Skeletal muscle satellite cell (primary cell): Measurements from ENCODE around the gene ABTB2.

Experiments used
- H3K27me3 ChIP-seq: 2 replicates; pipeline ENCODE4 v1.7.0; 2013; ENCODE audit warnings: low read length; ENCODE audit not compliant: control insufficient read depth, insufficient read depth
- H3K36me3 ChIP-seq: 2 replicates; pipeline ENCODE4 v1.7.0; 2013; ENCODE audit warnings: mild to moderate bottlenecking, control low read depth, low read length; ENCODE audit not compliant: insufficient read depth
- H3K4me1 ChIP-seq: 2 replicates; pipeline ENCODE4 v1.7.0; 2013; ENCODE audit warnings: low read length; ENCODE audit not compliant: control insufficient read depth, insufficient read depth
- H3K4me2 ChIP-seq: 2 replicates; pipeline ENCODE4 v1.7.0; 2013; ENCODE audit warnings: mild to moderate bottlenecking, low read length
- H3K4me3 ChIP-seq: 2 replicates; pipeline ENCODE4 v1.7.0; 2013; ENCODE audit warnings: low read length
- H3K9ac ChIP-seq: 2 replicates; pipeline ENCODE4 v1.7.0; 2013; ENCODE audit warnings: mild to moderate bottlenecking, low read depth, low read length, moderate library complexity
- H3K9me3 ChIP-seq: replicated peaks from 2 replicates; pipeline ENCODE4 v1.7.0; 2013; ENCODE audit warnings: mild to moderate bottlenecking, control low read depth, low read length

ABTB2 gene

DNA sequence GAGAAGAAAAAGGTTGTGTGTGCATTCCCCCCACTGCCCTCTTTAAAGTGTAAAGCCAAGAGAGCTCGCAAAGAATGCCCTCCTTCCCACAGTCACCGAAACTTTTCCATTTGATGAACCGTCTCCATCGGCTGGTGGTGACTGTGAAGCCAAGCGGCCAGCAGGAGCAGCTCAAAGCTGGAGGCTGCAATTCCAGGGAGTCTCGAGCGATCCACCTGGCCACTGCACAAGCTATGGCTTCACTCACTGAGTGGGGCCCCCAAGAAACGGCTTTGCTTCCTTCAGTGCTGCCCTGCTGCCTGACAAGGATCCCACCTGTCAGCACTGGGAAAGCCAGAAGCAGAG is 117.7 kb downstream of the ABTB2 start:
- H3K4me1 ChIP-seq: peaks cover 28% of the 10 kb centered on the region

DNA sequence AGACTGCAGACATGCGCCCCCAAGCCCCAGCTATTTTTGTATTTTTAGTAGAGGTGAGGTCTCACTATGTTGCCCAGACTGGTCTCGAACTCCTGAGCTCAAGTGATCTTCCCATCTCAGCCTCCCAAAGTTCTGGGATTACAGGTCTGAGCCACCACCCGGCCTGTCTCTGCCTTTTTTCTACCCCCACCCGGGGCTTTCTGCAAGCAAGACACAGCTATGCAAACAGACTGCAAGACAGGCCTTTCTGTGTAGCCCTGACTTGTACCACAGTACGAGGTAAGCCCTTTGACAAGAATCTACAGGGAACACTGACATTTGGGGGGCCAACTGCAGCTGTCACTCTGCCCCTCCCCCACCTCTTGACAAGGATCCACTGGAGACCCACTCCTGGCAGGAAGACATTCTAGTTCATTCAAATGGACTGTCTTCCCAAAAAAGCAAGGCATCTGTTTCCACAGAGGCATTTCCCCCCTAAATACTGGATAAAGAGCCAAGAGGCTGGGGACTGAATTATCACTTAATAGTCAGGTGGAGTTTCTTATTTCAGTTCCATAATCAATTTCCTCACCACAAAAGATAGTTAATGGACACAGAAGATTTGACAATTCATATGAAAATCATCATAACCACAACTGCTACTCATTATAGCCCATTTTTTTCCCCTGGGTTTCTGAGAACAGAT is 118.2 kb downstream of the ABTB2 start:
- Histone ChIP-seq H3K9ac (no peak overlapping the region), H3K4me1 (peaks cover 28% of the 10 kb centered on the region), H3K9me3 (no peaks in the 10 kb centered on the region), H3K4me2 (no peak overlapping the region), H3K4me3 (no peak overlapping the region), H3K27me3 (peaks cover 5% of the 10 kb centered on the region), H3K36me3 (no peaks in the 10 kb centered on the region)

More for the DNA sequence above, 117.7 kb downstream of the ABTB2 start:
- Histone ChIP-seq H3K9ac (no peak overlapping the region), H3K4me2 (no peak overlapping the region), H3K36me3 (no peaks in the 10 kb centered on the region), H3K4me3 (no peak overlapping the region), H3K27me3 (peaks cover 5% of the 10 kb centered on the region), H3K9me3 (no peaks in the 10 kb centered on the region)

DNA sequence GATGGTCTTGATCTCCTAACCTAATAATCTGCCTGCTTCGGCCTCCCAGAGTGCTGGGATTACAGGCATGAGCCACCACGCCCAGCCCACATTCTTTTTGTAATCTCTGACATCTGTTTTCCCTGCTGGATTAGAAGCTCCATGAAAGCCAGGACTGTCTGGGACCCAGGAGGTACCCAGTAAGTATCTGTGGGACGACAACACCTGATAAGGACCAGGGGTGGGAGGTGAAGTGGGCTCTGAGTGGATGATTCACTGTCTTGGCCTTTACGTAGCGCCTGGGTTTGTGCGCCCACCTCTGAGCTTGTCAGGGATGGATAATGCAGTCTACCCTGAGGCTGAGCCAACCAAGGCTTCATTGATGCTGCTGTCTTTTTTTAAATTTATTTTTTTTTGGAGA is 118.8 kb downstream of the ABTB2 start:
- Histone ChIP-seq H3K9ac (no peak overlapping the region), H3K4me3 (no peak overlapping the region), H3K36me3 (no peaks in the 10 kb centered on the region), H3K27me3 (peaks cover 5% of the 10 kb centered on the region), H3K4me1 (peaks cover 28% of the 10 kb centered on the region), H3K9me3 (no peaks in the 10 kb centered on the region), H3K4me2 (no peak overlapping the region)

DNA sequence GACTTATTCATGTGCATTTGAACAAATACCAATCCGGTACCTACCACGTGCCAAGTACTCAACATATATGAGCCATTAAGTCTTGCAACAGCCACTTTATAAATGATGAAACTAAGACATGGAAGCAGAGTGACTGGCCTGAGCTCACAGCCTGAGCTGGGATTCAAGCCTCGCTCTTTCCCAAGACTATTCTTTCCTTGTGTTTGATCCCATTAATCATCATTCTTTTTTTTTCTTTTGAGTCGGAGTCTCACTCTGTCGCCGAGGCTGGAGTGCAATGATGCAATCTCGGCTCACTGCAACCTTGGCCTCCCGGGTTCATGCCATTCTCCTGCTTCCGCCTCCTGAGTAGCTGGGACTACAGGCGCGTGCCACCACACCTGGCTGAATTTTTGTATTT is 119.3 kb downstream of the ABTB2 start:
- Histone ChIP-seq H3K4me1 (peaks cover 26% of the 10 kb centered on the region), H3K36me3 (no peaks in the 10 kb centered on the region), H3K9ac (no peak overlapping the region), H3K4me3 (no peak overlapping the region), H3K9me3 (no peaks in the 10 kb centered on the region), H3K4me2 (no peak overlapping the region), H3K27me3 (peaks cover 5% of the 10 kb centered on the region)

DNA sequence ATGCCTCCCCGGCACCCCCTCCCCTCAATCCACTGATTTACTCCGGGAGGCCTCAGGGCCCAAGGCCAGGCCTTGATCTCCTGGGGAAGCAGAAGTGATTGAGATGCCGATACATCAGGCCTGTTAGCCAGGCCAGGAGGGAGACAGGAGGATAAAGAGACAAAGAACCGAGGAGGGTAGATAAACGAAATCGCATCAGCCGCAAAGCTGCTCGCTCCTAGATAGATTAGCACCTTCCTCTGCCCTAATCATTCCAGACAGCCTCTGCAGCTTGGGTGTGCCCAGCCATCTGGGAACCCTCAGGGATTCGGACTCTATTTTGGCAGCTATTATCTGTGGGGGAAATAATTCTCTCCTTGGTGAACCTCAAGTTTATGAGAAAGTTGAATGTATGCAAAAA is 121.2 kb downstream of the ABTB2 start:
- H3K4me2 ChIP-seq: no peak overlapping the region
- no peaks in the 10 kb centered on the region for H3K36me3 ChIP-seq
- no peak overlapping the region for H3K4me3 ChIP-seq
- no peak overlapping the region for H3K9ac ChIP-seq
- H3K4me1 ChIP-seq: peaks cover 7% of the 10 kb centered on the region
- H3K9me3 ChIP-seq: no peaks in the 10 kb centered on the region
- peaks cover 5% of the 10 kb centered on the region for H3K27me3 ChIP-seq

DNA sequence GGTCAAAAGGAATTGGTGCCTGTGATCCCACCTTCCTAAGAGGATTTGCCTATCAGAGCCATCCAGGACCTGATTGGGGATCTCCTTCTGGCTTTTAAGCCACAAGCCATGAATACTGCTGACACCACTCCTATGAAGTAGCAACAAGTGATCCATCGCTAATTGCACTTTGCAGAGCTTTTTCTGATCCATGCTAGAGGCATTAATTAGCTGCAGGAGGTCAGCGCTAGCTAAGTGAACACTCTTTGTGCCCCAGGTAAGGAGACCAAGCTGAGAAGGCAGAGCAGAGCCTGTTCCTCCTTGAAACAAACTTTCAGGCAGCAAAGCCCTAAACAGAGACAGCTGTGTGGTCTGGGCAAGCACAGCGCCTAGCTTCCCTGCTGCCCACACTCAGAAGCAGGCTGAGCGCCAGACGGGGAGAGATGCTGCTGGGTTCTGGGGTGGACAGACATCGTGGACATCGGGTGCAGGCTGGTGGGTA is 122.2 kb downstream of the ABTB2 start:
- H3K4me1 ChIP-seq: peaks cover 6% of the 10 kb centered on the region
- no peak overlapping the region for H3K4me2 ChIP-seq
- peaks cover 5% of the 10 kb centered on the region for H3K27me3 ChIP-seq
- H3K36me3 ChIP-seq: no peaks in the 10 kb centered on the region
- H3K9ac ChIP-seq: no peak overlapping the region
- H3K9me3 ChIP-seq: no peaks in the 10 kb centered on the region
- H3K4me3 ChIP-seq: no peak overlapping the region

DNA sequence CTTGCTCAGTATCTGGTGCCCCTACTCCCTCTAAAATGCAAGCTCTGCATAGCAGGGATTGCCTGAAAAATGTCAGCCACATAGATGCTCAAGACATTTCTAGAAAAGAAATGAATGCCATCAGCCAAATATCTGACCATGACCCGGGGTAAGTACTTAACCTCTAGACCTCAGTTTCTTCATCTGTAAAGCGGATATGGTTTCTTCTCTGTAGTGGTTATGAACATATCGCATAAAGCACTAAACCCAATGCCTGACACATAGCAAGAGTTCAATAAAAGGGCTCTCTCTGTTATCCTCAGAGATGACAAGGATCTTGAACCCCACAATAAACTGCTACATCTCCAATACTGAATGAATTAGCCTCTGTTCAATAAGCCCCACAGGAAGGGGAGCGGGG is 122.6 kb downstream of the ABTB2 start:
- H3K9ac ChIP-seq: no peak overlapping the region

DNA sequence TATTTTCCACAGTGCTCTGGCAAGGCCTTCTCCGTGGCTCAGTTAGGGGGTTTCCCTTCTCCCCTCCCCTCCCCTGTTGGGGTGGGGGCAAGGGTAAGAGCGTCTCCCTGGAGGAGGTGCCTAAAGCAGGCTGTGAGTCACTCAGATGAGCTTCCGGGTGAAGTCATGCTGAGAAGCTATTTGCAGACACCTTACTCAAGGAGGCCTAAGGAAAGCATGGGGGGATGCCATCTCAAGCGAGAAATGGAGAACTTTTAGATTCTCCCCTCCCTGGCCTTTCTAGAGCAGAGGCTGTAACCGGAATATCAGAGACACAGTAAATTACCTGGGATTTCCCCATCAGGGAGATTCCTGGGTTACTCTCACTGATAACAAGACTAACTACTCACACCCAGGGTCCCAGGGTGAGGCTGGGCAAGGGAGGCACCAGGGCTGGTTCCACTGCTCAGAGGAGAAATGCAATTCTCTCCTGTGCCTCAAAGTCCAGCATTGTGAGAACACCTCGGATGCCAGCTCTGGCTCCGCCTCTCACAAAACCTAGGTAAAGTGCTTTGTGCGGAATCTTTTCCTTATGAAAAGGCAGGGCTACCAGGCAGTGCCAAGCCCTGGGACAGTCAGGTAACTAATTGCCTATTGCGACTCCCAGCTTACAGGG is 123.6 kb downstream of the ABTB2 start:
- H3K4me3 ChIP-seq: no peak overlapping the region
- no peak overlapping the region for H3K9ac ChIP-seq
- peaks cover 6% of the 10 kb centered on the region for H3K4me1 ChIP-seq
- H3K9me3 ChIP-seq: no peaks in the 10 kb centered on the region
- peaks cover 5% of the 10 kb centered on the region for H3K27me3 ChIP-seq
- H3K4me2 ChIP-seq: no peak overlapping the region
- no peaks in the 10 kb centered on the region for H3K36me3 ChIP-seq

More for the DNA sequence above, 122.6 kb downstream of the ABTB2 start:
- Histone ChIP-seq H3K36me3 (no peaks in the 10 kb centered on the region), H3K27me3 (peaks cover 5% of the 10 kb centered on the region), H3K9me3 (no peaks in the 10 kb centered on the region), H3K4me2 (no peak overlapping the region), H3K4me3 (no peak overlapping the region), H3K4me1 (peaks cover 6% of the 10 kb centered on the region)

DNA sequence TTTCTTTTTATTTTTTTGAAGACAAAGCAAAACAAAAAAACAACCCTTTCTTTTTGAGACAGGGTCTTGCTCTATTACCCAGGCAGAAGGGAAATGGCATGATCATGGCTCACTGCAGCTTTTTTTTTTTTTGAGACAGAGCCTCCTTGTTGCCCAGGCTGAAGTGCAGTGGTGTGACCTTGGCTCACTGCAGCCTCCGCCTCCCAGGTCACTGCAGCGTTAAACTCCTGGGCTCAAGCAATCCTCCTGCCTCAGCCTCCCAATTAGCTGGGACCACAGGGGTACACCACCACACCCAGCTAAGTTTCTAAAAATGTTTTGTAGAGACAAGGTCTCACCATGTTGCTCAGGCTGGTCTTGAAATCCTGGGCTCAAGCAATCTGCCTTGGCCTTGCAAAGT is 124.6 kb downstream of the ABTB2 start:
- Histone ChIP-seq H3K4me3 (no peak overlapping the region), H3K4me2 (no peak overlapping the region), H3K36me3 (no peaks in the 10 kb centered on the region), H3K9ac (no peak overlapping the region), H3K9me3 (no peaks in the 10 kb centered on the region), H3K4me1 (peaks cover 6% of the 10 kb centered on the region), H3K27me3 (peaks cover 5% of the 10 kb centered on the region)

DNA sequence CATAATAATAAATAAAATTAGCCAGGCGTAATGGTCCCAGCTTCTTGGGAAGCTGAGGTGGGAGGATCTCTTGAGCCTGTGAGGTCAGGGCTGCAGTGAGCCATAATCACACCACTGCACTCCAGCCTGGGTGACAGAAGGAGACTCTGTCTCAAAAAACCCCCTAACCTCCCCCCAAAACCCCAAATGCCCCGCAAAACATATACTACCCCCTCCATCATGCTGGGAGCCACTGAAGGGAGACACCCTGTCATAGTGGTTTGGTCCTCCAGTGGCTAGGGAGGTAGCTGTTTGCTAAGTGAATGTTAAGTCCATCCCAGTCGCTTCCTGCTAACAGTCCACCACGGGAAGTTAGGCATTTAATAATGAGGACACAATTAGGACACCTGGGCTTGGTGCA is 125.0 kb downstream of the ABTB2 start:
- Histone ChIP-seq H3K27me3 (peaks cover 5% of the 10 kb centered on the region), H3K9me3 (no peaks in the 10 kb centered on the region), H3K9ac (no peak overlapping the region), H3K36me3 (no peaks in the 10 kb centered on the region), H3K4me2 (no peak overlapping the region), H3K4me1 (peaks cover 6% of the 10 kb centered on the region), H3K4me3 (no peak overlapping the region)

DNA sequence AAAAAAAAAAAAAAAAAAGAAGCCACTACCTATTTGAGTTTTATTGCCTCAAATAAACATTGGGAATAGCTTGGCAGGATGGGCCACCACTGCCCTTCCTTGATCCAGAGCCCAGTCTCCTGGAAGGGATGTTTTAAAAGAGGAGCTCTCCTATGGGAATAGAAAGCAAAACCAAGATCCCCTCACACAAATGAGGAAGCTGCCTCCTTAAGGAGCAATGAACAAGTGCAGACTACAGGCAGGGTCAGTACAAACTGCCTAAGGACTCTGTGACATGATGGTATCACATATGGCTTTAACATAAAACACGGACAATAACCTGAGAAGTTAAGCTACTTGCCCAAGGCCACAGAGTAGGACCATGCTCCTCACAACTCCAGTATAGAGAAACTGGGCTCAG is 131.6 kb downstream of the ABTB2 start:
- peaks cover 7% of the 10 kb centered on the region for H3K4me1 ChIP-seq
- H3K4me2 ChIP-seq: no peak overlapping the region
- no peak overlapping the region for H3K9ac ChIP-seq
- no peaks in the 10 kb centered on the region for H3K9me3 ChIP-seq
- H3K27me3 ChIP-seq: peaks cover 20% of the 10 kb centered on the region
- H3K4me3 ChIP-seq: no peak overlapping the region
- H3K36me3 ChIP-seq: no peaks in the 10 kb centered on the region

DNA sequence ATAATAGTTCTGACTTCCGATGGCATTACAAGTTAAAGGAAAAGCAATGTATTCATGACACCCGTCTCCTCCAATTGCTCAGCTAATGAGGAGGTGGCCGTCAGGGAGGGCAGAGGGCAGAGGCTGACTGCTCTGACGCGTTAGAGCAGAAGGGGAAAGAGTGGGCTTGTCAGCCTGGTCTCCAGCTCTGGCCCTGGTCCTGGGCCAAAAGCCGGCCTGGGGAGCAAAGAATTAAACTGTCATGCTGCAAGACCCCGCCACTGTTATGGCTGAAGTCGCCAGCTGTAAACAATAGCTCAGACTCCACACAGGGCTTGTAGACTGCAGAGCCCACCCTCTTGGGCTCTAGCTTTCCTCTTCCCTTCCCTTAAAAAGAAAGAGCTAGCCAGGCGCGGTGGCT is 132.7 kb downstream of the ABTB2 start:
- Histone ChIP-seq H3K4me2 (no peak overlapping the region), H3K4me1 (peaks cover 7% of the 10 kb centered on the region), H3K4me3 (no peak overlapping the region), H3K36me3 (no peaks in the 10 kb centered on the region), H3K9ac (no peak overlapping the region), H3K27me3 (peaks cover 21% of the 10 kb centered on the region), H3K9me3 (no peaks in the 10 kb centered on the region)
